HL-60/S4 (cell line): ENCODE measurements around the gene TNFAIP8L2.
"Not testable (repeated sequence)": the region's sequence is repeated elsewhere in the genome, so short reads cannot be mapped to it uniquely, and the experiment has no call there.

Experiments used
- in situ Hi-C: fragments of 300-500 bp; cut with MboI; formaldehyde crosslinking; loops from 2 replicates; pipeline ENCODE4 v1.14.3; 2022; ENCODE audit warnings: low sequenced_read_pairs

The TNFAIP8L2 gene

GRCh38 chr1:151187205-151187604, 30.8 kb downstream of the TNFAIP8L2 start:
- in situ Hi-C loops = no loop called here

GRCh38 chr1:151188667-151189066, 32.2 kb downstream of the TNFAIP8L2 start:
- in situ Hi-C loops = not testable (repeated sequence)

- in situ Hi-C loops = no loop called here
These were observed 33.4 kb downstream of the TNFAIP8L2 start, which contains the start of gene VPS72 for GRCh38 chr1:151189637-151190445. Gene VPS72 (minus strand): TSS chr1:151190197. CDS start chr1:151190121, 76 bp downstream.

- in situ Hi-C loops = no loop called here
These were observed 35.6 kb downstream of the TNFAIP8L2 start for GRCh38 chr1:151192047-151192446.

- in situ Hi-C loops = no loop called here
These were observed 36.9 kb downstream of the TNFAIP8L2 start for GRCh38 chr1:151193304-151193703.

GRCh38 chr1:151193856-151194255, 37.4 kb downstream of the TNFAIP8L2 start:
- in situ Hi-C loops = no loop called here

GRCh38 chr1:151194894-151195594, 38.6 kb downstream of the TNFAIP8L2 start:
- in situ Hi-C loops = not testable (repeated sequence)

GRCh38 chr1:151196292-151196800, 39.9 kb downstream of the TNFAIP8L2 start:
- in situ Hi-C loops = no loop called here

GRCh38 chr1:151197863-151198253, 41.4 kb downstream of the TNFAIP8L2 start:
- in situ Hi-C loops = no loop called here

- in situ Hi-C loops = no loop called here
These were observed 42.0 kb downstream of the TNFAIP8L2 start, which contains the start of gene PIP5K1A for GRCh38 chr1:151198254-151199127. Gene PIP5K1A (plus strand): TSS chr1:151198552. CDS start chr1:151198997, 445 bp downstream.

GRCh38 chr1:151199873-151200581, 43.6 kb downstream of the TNFAIP8L2 start:
- in situ Hi-C loops = no loop called here

GRCh38 chr1:151205381-151205965, 49.0 kb downstream of the TNFAIP8L2 start:
- in situ Hi-C loops = not testable (repeated sequence)
